MCF 10A (cell line): ENCODE data around the gene OR5H6. TPM values are rescaled to one million over a fixed set of nuclear protein-coding genes. Genes with fewer than 3 reads are reported as not detected.

Experiments used
- BruUV-seq: library from RNA; stranded (reverse); fragments of 400-500 nt; replicated peaks from 2 replicates; lab custom pipeline; 2021; lab: Mats Ljungman, UMichigan
- CTCF ChIA-PET: fragments of 300-600 bp; sonication (Branson Sonifier 250); formaldehyde crosslinking; extraction: SDS; loops from one replicate; lab custom pipeline; 2021; ENCODE audit warnings: antibody characterized with exemption, inconsistent platforms; lab: Yijun Ruan, JAX
- POLR2A ChIA-PET: fragments of 300-600, 350-650 bp; sonication (Branson Sonifier 250); formaldehyde crosslinking; extraction: SDS; loops from one replicate; lab custom pipeline; 2020; ENCODE audit warnings: antibody characterized with exemption, inconsistent platforms; lab: Yijun Ruan, JAX
- DNase-seq: peaks from one replicate; pipeline ENCODE4 v3.0.0-alpha.2; 2018; ENCODE audit not compliant: unreplicated experiment
- H3K27ac Mint-ChIP-seq: one replicate; pipeline ENCODE4 v1.8.0; 2022; ENCODE audit warnings: mild to moderate bottlenecking, low read depth, mixed read lengths; ENCODE audit not compliant: unreplicated experiment
- H3K27me3 Mint-ChIP-seq: one replicate; pipeline ENCODE4 v1.8.0; 2022; ENCODE audit warnings: mixed read lengths; ENCODE audit not compliant: insufficient read depth, unreplicated experiment
- H3K36me3 Mint-ChIP-seq: one replicate; pipeline ENCODE4 v1.8.0; 2022; ENCODE audit warnings: mild to moderate bottlenecking, moderate library complexity, mixed read lengths; ENCODE audit not compliant: insufficient read depth, unreplicated experiment
- H3K4me1 Mint-ChIP-seq: one replicate; pipeline ENCODE4 v1.8.0; 2022; ENCODE audit warnings: mixed read lengths; ENCODE audit not compliant: insufficient read depth, unreplicated experiment
- H3K4me3 Mint-ChIP-seq: one replicate; pipeline ENCODE4 v1.8.0; 2022; ENCODE audit warnings: mild to moderate bottlenecking, moderate library complexity, mixed read lengths; ENCODE audit not compliant: unreplicated experiment
- H3K9me3 Mint-ChIP-seq: one replicate; pipeline ENCODE4 v1.8.0; 2022; ENCODE audit warnings: mixed read lengths; ENCODE audit not compliant: unreplicated experiment
- intact Hi-C: fragments of 100-400 bp; cut with micrococcal nuclease; formaldehyde crosslinking; loops from 2 replicates; pipeline ENCODE4 v1.14.1; 2022
- total RNA-seq: library from RNA; stranded (reverse); gene quantifications from 2 replicates; pipeline ENCODE4 v1.2.3, GENCODE V29; 2022
- TF ChIP-seq, protein P1 (sequence below): fragments of 200-600 bp; IDR thresholded peaks from one replicate; pipeline ENCODE4 v1.8.0; 2022; ENCODE audit warnings: antibody characterized with exemption, mild to moderate bottlenecking; ENCODE audit not compliant: unreplicated experiment

The OR5H6 gene
- total RNA-seq, 1 experiment from 2014 or later, result not detected

DNA sequence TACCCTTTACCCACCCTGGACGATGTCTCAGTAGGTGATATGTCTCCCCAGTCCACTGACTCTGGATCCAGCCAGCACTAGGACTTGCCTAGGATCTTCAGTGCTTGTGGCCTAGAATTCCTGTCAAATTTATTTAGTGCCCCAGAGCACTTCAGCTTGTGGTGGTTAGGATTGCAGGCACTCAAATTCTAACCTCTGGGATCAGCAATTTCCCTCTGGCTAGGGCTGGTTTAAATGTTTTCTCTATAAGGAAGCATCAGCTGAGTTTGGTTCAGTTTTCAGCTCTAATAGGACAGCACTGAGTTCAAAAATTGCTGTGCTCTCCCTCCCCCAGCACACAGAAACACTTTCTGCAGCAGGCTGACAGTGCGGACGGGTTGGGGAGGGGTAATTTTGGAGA, 8.1 kb downstream of the OR5H6 start:
- TF ChIP-seq, protein P1, sequence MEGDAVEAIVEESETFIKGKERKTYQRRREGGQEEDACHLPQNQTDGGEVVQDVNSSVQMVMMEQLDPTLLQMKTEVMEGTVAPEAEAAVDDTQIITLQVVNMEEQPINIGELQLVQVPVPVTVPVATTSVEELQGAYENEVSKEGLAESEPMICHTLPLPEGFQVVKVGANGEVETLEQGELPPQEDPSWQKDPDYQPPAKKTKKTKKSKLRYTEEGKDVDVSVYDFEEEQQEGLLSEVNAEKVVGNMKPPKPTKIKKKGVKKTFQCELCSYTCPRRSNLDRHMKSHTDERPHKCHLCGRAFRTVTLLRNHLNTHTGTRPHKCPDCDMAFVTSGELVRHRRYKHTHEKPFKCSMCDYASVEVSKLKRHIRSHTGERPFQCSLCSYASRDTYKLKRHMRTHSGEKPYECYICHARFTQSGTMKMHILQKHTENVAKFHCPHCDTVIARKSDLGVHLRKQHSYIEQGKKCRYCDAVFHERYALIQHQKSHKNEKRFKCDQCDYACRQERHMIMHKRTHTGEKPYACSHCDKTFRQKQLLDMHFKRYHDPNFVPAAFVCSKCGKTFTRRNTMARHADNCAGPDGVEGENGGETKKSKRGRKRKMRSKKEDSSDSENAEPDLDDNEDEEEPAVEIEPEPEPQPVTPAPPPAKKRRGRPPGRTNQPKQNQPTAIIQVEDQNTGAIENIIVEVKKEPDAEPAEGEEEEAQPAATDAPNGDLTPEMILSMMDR, result no peak
- H3K27ac Mint-ChIP-seq, result no peak overlapping the region
- intact Hi-C loops, result no loop called here
- BruUV-seq, result no TSS peak
- H3K4me1 Mint-ChIP-seq, result no peaks in the 10 kb centered on the region
- peaks cover 65% of the 10 kb centered on the region for H3K27me3 Mint-ChIP-seq
- no peak overlapping the region for H3K4me3 Mint-ChIP-seq
- CTCF ChIA-PET, result interaction anchor here (1.0 to 1.5 kb wide), 2 partner anchors 11 to 15 kb away, joined by 3 to 5 read pairs; no protein-coding TSS in a partner anchor
- POLR2A ChIA-PET, result interaction anchor here (0.6 kb wide), 1 partner anchor 331 kb away, joined by 4 read pairs; no protein-coding TSS in a partner anchor
- H3K9me3 Mint-ChIP-seq, result peaks cover 16% of the 10 kb centered on the region
- no peak for DNase-seq
- no peaks in the 10 kb centered on the region for H3K36me3 Mint-ChIP-seq

DNA sequence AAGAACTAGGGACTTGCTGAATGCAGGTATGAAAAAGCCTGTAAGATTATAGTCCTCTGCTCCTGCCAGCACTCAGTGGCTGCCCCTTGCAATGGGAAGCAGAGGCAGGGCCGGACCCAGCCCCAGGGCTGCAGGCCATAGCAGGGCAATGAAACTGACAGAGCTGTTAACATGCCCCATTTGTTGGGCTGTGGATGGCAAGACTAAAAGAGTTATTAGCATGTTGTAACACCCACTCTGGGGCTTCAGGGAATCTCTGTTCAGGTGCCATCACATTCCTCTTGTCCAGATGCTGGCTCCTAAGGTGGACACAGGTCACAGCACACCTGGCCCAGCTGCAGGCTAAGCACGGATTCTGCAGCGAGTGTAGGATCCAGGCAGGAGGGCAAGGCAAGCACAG, 10.9 kb downstream of the OR5H6 start:
- Mint-ChIP-seq H3K36me3 (no peaks in the 10 kb centered on the region), H3K4me3 (no peak overlapping the region), H3K4me1 (no peaks in the 10 kb centered on the region), H3K9me3 (peaks cover 8% of the 10 kb centered on the region), H3K27me3 (peaks cover 55% of the 10 kb centered on the region), H3K27ac (no peak overlapping the region)
- CTCF ChIA-PET, result interaction anchor here (0.7 kb wide), 1 partner anchor 39 kb away, joined by 3 read pairs; no protein-coding TSS in a partner anchor
- intact Hi-C loops, result no loop called here
- POLR2A ChIA-PET, result no interaction called here
- DNase-seq, result no peak
- TF ChIP-seq, protein P1, result no peak
- BruUV-seq, result no TSS peak

DNA sequence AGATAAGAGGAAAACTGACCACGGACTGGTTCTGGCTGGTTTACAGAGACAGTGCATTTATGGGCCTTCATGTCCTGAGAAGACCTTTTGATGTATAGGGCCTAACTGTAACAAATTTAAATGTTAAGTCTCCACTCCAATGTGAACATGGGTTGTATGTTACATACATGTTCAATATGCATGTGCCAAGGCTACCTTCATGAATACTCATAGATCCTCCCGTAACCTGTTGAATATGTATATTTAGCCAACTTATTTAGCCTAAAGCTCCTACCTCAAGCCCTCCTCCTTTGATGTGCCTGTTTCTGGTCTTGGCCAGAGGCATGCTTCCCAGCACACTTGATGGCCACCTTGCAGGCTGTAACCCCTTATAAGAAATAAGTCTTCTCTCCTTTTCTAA, 18.2 kb downstream of the OR5H6 start, which contains the start of gene OR5H2:
TSS of gene OR5H2 (plus strand) at position 301 of the 400 bp plus-strand sequence. CDS start 398 bp downstream, outside the sequence.
- H3K4me3 Mint-ChIP-seq, result no peak within 1 kb of the TSS
- TF ChIP-seq, protein P1, result no peak
- no TSS peak for BruUV-seq
- no peaks in the 10 kb centered on the region for H3K36me3 Mint-ChIP-seq
- no peaks in the 10 kb centered on the region for H3K4me1 Mint-ChIP-seq
- ChIA-PET POLR2A (interaction anchor here (0.6 kb wide), 1 partner anchor 88 kb away, joined by 3 read pairs; no protein-coding TSS in a partner anchor), CTCF (no interaction called here)
- intact Hi-C loops, result no loop called here
- no peak within 1 kb of the TSS for H3K27ac Mint-ChIP-seq
- no peaks in the 10 kb centered on the region for H3K9me3 Mint-ChIP-seq
- no peak for DNase-seq
- peaks cover 87% of the 10 kb centered on the region for H3K27me3 Mint-ChIP-seq

DNA sequence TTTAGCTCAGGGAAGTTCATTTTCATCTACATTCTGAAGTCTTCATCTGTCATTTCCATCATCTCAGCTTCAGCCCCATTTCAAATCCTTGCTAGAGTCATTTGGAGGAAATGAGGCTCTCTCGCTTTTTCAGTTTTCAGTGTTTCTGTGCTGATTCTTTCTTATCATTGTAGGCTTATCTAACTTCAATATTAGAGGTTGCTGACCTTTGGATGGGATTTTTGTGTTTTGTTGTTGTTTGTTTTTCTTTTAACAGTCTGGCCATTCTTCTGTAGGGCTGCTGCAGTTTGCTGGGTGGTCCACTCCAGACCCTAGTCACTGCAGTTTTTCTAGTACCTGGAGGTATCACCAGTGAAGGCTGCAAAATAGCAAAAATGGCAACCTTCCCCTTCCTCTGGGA, 26.9 kb downstream of the OR5H6 start:
- TF ChIP-seq, protein P1, result no peak
- BruUV-seq, result no TSS peak
- POLR2A ChIA-PET, result no interaction called here
- intact Hi-C loops, result no loop called here
- DNase-seq, result no peak
- Mint-ChIP-seq H3K27ac (no peak overlapping the region), H3K9me3 (no peaks in the 10 kb centered on the region), H3K36me3 (no peaks in the 10 kb centered on the region), H3K27me3 (peaks cover 53% of the 10 kb centered on the region), H3K4me1 (no peaks in the 10 kb centered on the region), H3K4me3 (no peak overlapping the region)
- CTCF ChIA-PET, result interaction anchor here (0.5 kb wide), 1 partner anchor 182 kb away, joined by 4 read pairs; no protein-coding TSS in a partner anchor
